ENCODE measurements around the gene CCDC92.

The CCDC92 gene

GRCh38 chr12:123972457-123973401 is at the start of gene CCDC92, which contains the start of gene ZNF664:
CCDC92 (minus strand) TSS chr12:123972831; CDS start chr12:123944305, 28,526 bp downstream.
ZNF664 (plus strand) TSS chr12:123973215; CDS start chr12:124012145, 38,930 bp downstream.
- DNase-seq = peak; percentile 90

GRCh38 chr12:124022161-124022560 is 49.5 kb upstream of the CCDC92 start:
- DNase-seq = no peak

- DNase-seq = no peak
Observed at GRCh38 chr12:124021007-124021406, 48.4 kb upstream of the CCDC92 start.

DNA sequence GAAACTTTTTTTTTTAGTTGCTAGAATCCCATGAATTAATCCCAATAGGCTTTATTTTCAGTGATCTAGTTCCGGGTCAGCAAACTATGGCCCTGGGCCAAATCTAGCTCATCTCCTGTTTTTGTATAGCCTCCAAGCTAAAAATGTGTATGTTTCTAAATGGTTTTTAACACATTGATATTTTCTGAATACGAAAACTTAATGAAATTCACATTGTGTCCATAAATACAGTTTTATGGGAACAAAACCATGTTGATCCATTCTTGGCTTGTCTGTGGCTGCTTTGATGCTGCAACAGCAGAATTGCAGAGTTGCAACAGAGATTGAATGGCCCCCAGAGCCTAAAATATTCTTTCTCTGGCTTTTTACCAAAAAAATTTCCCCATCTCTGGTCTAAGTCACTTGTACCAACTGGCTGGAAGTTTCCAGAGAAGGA is 47.9 kb upstream of the CCDC92 start:
- DNase-seq = no peak

DNA sequence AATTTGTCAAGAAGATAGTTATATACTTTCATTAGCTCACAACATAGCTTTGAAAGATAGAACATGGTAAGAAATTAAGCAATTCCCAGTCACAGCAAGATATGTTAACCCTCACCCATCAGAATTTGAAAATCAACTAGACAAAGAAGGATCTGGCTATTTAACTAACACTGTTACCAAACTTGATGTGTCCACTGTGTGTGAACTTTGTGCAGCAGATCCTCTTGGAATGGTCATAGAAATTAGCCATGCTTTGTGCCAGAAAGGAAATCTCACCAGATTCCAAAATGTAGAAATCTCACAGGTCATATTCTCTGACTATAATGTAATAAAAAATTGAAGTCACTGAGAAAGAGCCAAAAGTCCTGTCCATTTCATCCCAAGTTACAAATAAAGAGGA is 46.5 kb upstream of the CCDC92 start:
- no peak for DNase-seq

GRCh38 chr12:124018539-124018938 is 45.9 kb upstream of the CCDC92 start:
- DNase-seq = no peak

DNA sequence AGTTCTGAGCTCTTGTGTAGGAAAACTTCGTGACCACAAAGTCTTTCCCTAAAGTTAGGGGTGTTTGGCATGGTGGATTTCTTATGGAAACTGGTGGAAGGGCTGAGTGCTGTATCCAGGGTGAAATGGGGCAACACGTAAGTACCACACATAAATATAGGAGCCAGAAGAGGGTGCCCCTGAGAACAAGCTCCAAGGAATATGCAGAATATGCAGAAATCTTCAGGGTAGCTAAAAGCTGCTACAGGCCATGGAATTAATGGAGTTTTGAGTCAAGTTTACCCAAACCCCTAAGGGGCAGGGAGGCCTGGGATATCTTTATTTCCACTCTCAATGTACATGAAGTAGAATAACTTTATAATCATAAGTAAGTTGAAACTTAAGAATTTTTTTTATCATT is 44.4 kb upstream of the CCDC92 start:
- no peak for DNase-seq

- DNase-seq = no peak
Observed at GRCh38 chr12:124015494-124016461, 43.1 kb upstream of the CCDC92 start.

DNA sequence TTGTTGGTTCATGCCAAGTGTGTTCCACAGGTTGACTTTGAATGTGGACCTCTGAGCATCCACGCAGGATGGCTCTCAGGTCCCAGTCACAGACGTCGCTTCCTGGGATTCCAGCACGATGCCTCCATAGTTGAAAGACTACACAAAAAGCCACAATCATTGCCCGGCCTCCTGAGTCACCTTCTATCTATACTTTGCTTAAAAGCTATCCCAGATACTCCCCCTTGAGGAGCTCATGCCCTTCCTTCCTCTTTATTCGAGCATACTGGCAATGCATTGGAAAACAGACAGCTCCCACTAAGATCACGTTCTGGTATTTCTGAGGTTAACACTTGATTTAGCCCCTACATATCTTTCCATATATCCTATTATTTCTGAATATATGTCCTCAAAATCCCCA is 40.4 kb upstream of the CCDC92 start:
- DNase-seq = no peak

GRCh38 chr12:124011435-124012115 is 38.9 kb upstream of the CCDC92 start:
- DNase-seq = no peak

GRCh38 chr12:124010687-124011086 is 38.1 kb upstream of the CCDC92 start:
- no peak for DNase-seq

DNA sequence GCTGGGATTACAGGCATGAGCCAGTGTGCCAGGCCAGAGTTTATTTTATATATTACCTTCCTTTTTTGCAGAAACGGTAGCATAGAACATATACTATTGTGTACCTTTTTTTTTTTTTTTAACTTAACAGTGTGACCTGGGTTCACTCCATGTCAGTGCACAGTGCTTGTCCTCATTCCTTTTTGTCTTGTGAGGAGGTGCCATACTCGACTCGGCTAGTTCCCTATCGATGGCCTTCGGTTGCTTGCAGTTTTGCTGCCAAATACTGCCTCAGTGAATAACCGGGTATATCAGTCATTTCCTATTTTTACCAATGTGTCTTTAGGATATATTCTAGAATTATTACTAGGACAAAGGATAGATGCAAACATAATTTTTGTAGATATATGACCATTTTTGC is 37.1 kb upstream of the CCDC92 start:
- no peak for DNase-seq

DNA sequence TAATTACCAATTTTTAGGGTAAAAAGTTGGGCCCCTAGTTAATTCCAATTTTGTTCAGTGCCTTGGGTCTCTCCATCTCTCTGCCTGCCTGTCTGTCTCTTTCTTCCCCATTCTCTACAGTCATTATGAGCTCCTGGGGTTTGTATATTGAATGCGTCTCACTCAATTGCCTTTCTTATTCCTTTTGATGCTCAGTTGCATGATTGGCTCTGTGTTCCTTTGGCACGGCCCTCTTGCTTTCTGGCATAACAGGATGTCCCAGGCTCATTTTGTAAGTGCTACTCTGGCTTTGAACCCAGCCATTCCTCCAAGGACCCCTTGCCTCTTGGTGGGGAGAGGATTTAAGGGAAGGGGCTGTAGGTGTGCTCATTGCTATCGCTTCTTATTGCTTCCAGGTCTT is 36.0 kb upstream of the CCDC92 start:
- DNase-seq = no peak

- DNase-seq = no peak
Observed at GRCh38 chr12:124007826-124008570, 35.4 kb upstream of the CCDC92 start.

GRCh38 chr12:124006846-124007713 is 34.4 kb upstream of the CCDC92 start:
- DNase-seq = no peak

GRCh38 chr12:124006085-124006845 is 33.6 kb upstream of the CCDC92 start:
- no peak for DNase-seq

DNA sequence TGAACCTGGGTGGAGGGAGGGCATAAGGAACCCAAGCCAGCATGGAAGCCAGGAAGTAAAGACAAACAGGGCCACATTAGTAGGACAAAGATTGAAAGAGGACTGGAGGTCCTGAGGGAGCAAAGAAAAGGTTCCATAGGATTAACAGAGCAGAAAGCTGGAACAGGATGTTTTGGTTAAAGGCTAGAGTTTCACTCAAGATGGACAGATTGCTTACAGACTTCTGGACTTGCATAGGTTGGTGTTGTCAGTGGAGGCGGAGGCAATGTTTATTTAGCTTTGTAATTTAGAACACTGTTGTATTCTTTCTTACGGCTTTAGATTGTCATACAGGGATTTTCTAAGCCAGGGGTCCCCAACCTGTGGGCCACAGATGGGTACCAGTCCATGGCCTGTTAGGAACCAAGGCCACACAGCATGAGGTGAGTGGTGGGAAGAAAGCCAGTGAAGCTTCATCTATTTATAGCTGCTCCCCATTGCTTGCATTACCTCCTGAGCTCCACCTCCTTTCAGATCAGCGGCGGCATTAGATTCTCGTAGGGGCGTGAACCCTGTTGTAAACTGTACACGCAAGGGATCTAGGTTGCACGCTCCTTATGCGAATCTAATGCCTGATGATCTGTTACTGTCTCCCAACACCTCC is 31.7 kb upstream of the CCDC92 start:
- no peak for DNase-seq

DNA sequence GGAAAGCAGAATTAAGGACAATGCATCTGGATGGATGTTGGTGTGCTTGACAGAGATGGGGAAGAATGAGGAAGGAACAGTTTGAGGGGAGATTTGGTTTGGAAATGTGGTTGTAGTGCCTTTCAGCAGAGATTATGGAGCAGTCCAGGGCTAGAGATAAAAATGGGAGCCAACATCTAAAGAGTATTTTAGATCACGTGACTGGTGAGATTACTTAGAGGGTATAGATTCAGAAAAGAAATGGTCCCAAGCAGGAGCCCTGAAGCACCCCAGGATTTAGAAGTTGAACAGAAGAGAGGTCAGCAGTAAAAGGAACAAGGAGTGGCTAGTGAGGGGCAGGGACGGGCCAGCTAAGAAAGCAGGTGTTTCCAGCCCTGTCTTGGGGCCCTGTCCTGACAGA is 30.0 kb upstream of the CCDC92 start:
- no peak for DNase-seq

GRCh38 chr12:124002021-124002644 is 29.5 kb upstream of the CCDC92 start:
- no peak for DNase-seq
